ENCODE data around the gene LRCH1. TPM values are rescaled to one million over a fixed set of nuclear protein-coding genes. Genes with fewer than 3 reads are reported as not detected.
A peak's percentile ranks its signal among the peaks of the same experiment; 100 is the strongest.

Gene LRCH1
- total RNA-seq, 4 donors from 2014 or later: 54.3 to 72.2 (median 57.4) TPM

GRCh38 chr13:46621133-46621532 is 68.2 kb downstream of the LRCH1 start:
- TF ChIP-seq EP300 (IDR thresholded peaks at IDR 0.05): no peak
- no peak for TF ChIP-seq POLR2AphosphoS5 (IDR thresholded peaks at IDR 0.05)
- no peak for TF ChIP-seq POLR2A (IDR thresholded peaks at IDR 0.05)
- Histone ChIP-seq H3K36me3 (no peaks in the 10 kb centered on the region), H3K4me3 (no peak overlapping the region), H3K4me1 (peaks cover 30 to 90% (median 39%) of the 10 kb centered on the region in 3 donors), H3K9me3 (no peaks in the 10 kb centered on the region), H3K27ac (peak overlapping the region in 1 of 4 donors; percentile 22), H3K27me3 (no peaks in the 10 kb centered on the region)
- 95 to 100% methylated on average over 2 of the region's 2 CpGs for WGBS, 2 donors (ENCODE audit: low coverage in 1 of 2)
- no peak for ATAC-seq

GRCh38 chr13:46621792-46622629 is 69.0 kb downstream of the LRCH1 start:
- TF ChIP-seq CTCF (IDR thresholded peaks at IDR 0.05): no peak
- no peak for TF ChIP-seq EP300 (IDR thresholded peaks at IDR 0.05)
- no peak for TF ChIP-seq POLR2AphosphoS5 (IDR thresholded peaks at IDR 0.05)
- no peak for TF ChIP-seq POLR2A (IDR thresholded peaks at IDR 0.05)
- ATAC-seq: no peak
- Histone ChIP-seq H3K4me3 (no peak overlapping the region), H3K4me1 (peaks cover 30 to 83% (median 39%) of the 10 kb centered on the region in 3 donors), H3K36me3 (no peaks in the 10 kb centered on the region), H3K9me3 (no peaks in the 10 kb centered on the region), H3K27ac (peak overlapping the region; percentile 60 to 68 (median 66)), H3K27me3 (no peaks in the 10 kb centered on the region)
- 37 to 45% methylated on average over 4 of the region's 4 CpGs for WGBS, 2 donors (ENCODE audit: low coverage in 1 of 2)

GRCh38 chr13:46622630-46623256 is 69.8 kb downstream of the LRCH1 start:
- 0 to 2% methylated on average over 4 of the region's 4 CpGs for WGBS, 2 donors (ENCODE audit: low coverage in 1 of 2)
- TF ChIP-seq POLR2AphosphoS5 (IDR thresholded peaks at IDR 0.05): peak; percentile 75
- TF ChIP-seq CTCF (IDR thresholded peaks at IDR 0.05): no peak
- Histone ChIP-seq H3K36me3 (no peaks in the 10 kb centered on the region), H3K4me1 (peaks cover 30 to 82% (median 33%) of the 10 kb centered on the region in 3 donors), H3K27me3 (no peaks in the 10 kb centered on the region), H3K27ac (peak overlapping the region; percentile 60 to 68 (median 66)), H3K9me3 (no peaks in the 10 kb centered on the region), H3K4me3 (no peak overlapping the region)
- ATAC-seq: peak; percentile 90

GRCh38 chr13:46624353-46624752 is 71.4 kb downstream of the LRCH1 start:
- TF ChIP-seq POLR2AphosphoS5 (IDR thresholded peaks at IDR 0.05) (no peak), CTCF (IDR thresholded peaks at IDR 0.05) (no peak), POLR2A (IDR thresholded peaks at IDR 0.05) (no peak), EP300 (IDR thresholded peaks at IDR 0.05) (no peak)
- Histone ChIP-seq H3K4me1 (peaks cover 21 to 81% (median 31%) of the 10 kb centered on the region in 3 donors), H3K4me3 (no peak overlapping the region), H3K27ac (peak overlapping the region; percentile 21 to 68 (median 51)), H3K36me3 (no peaks in the 10 kb centered on the region), H3K9me3 (no peaks in the 10 kb centered on the region), H3K27me3 (no peaks in the 10 kb centered on the region)
- 0 to 58% methylated on average over 1 to 3 of the region's 3 CpGs for WGBS, 2 donors (ENCODE audit: low coverage in 1 of 2)
- ATAC-seq: no peak

GRCh38 chr13:46624821-46625220 is 71.9 kb downstream of the LRCH1 start:
- Histone ChIP-seq H3K4me1 (peaks cover 21 to 81% (median 33%) of the 10 kb centered on the region in 3 donors), H3K27ac (peak overlapping the region; percentile 21 to 68 (median 51)), H3K27me3 (no peaks in the 10 kb centered on the region), H3K36me3 (no peaks in the 10 kb centered on the region), H3K4me3 (no peak overlapping the region), H3K9me3 (no peaks in the 10 kb centered on the region)
- WGBS, 2 donors (ENCODE audit: low coverage in 1 of 2): 84 to 95% methylated on average over 3 to 4 of the region's 4 CpGs
- no peak for TF ChIP-seq POLR2AphosphoS5 (IDR thresholded peaks at IDR 0.05)
- no peak for TF ChIP-seq CTCF (IDR thresholded peaks at IDR 0.05)
- no peak for TF ChIP-seq EP300 (IDR thresholded peaks at IDR 0.05)
- TF ChIP-seq POLR2A (IDR thresholded peaks at IDR 0.05): no peak
- no peak for ATAC-seq
